Ishikawa (cell line): Measurements from ENCODE around the gene MYH14.

Experiments used
- EGR1 ChIP-seq: IDR thresholded peaks from 2 replicates; pipeline ENCODE4 v1.6.1; 2012
- EP300 ChIP-seq: IDR thresholded peaks from 2 replicates; pipeline ENCODE4 v1.6.1; 2012; ENCODE audit warnings: borderline replicate concordance
- RAD21 ChIP-seq: IDR thresholded peaks from 2 replicates; pipeline ENCODE4 v1.6.1; 2012; ENCODE audit warnings: low read depth
- TAF1 ChIP-seq: IDR thresholded peaks from 2 replicates; pipeline ENCODE4 v1.6.1; 2012; ENCODE audit warnings: low read depth, mild to moderate bottlenecking
- YY1 ChIP-seq: IDR thresholded peaks from 2 replicates; pipeline ENCODE4 v1.6.1; 2012; ENCODE audit warnings: low read depth

GRCh38 chr19:50257141-50257540, 53.7 kb downstream of the MYH14 start:
- TF ChIP-seq EGR1 (no peak), EP300 (no peak), YY1 (no peak), RAD21 (no peak), TAF1 (no peak)
